Omental fat pad (tissue), 4 donors: ENCODE data around the gene AUTS2. TPM values are rescaled to one million over a fixed set of nuclear protein-coding genes. Genes with fewer than 3 reads are reported as not detected.

Source experiments
- ATAC-seq: fragments of 150-250 bp; one replicate; pipeline ENCODE4 v1.9.1; 2016; ENCODE audit warnings: mild to moderate bottlenecking, moderate library complexity; ENCODE audit not compliant: low FRiP score
- DNase-seq: peaks from one replicate; pipeline ENCODE4 v3.0.0-alpha.2; 2019; ENCODE audit warnings: low spot score
- total RNA-seq, 4 donors: library from RNA; depleted of rRNA; stranded (reverse); fragments of >200 nt; gene quantifications; one replicate each; pipeline ENCODE4 v1.1.0, GENCODE V29; 2016
- TF ChIP-seq, protein P1 (sequence below), 3 donors: fragments of 450-650 bp; IDR thresholded peaks; one replicate each; pipeline ENCODE4 v1.5.1; 2016 to 2017; ENCODE audit warnings: antibody characterized with exemption in 3 of 3, mild to moderate bottlenecking in 3 of 3, moderate library complexity in 2 of 3

AUTS2 gene
- total RNA-seq, 4 donors from 2014 or later, result 13.2 to 27.0 (median 21.2) TPM

GRCh38 chr7:69605070-69605469, 6.8 kb downstream of the AUTS2 start:
- TF ChIP-seq, protein P1, sequence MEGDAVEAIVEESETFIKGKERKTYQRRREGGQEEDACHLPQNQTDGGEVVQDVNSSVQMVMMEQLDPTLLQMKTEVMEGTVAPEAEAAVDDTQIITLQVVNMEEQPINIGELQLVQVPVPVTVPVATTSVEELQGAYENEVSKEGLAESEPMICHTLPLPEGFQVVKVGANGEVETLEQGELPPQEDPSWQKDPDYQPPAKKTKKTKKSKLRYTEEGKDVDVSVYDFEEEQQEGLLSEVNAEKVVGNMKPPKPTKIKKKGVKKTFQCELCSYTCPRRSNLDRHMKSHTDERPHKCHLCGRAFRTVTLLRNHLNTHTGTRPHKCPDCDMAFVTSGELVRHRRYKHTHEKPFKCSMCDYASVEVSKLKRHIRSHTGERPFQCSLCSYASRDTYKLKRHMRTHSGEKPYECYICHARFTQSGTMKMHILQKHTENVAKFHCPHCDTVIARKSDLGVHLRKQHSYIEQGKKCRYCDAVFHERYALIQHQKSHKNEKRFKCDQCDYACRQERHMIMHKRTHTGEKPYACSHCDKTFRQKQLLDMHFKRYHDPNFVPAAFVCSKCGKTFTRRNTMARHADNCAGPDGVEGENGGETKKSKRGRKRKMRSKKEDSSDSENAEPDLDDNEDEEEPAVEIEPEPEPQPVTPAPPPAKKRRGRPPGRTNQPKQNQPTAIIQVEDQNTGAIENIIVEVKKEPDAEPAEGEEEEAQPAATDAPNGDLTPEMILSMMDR (IDR thresholded peaks at IDR 0.05), result no peak
- DNase-seq, result no peak
- no peak for ATAC-seq

DNA sequence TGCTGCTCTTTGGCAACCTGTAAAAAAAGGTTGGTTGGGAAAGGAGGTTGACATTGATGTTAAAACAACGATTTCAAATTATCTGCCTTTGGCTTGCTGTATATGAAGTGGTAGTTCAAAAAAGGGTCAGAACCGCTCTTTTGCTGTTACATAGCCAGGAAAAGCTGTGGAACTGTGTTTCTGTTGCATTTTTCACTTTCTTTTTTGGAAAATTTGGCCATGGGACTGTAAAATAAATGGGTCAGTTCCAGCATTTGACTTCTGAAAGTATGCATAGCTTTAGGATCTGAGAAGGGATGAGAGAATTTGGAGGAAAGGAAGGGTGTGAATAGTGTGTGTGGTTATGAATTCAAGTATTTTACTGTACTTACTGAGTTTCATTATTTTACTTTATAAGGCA, 7.3 kb downstream of the AUTS2 start:
- TF ChIP-seq, protein P1 (IDR thresholded peaks at IDR 0.05), result no peak
- DNase-seq, result no peak
- ATAC-seq, result no peak

DNA sequence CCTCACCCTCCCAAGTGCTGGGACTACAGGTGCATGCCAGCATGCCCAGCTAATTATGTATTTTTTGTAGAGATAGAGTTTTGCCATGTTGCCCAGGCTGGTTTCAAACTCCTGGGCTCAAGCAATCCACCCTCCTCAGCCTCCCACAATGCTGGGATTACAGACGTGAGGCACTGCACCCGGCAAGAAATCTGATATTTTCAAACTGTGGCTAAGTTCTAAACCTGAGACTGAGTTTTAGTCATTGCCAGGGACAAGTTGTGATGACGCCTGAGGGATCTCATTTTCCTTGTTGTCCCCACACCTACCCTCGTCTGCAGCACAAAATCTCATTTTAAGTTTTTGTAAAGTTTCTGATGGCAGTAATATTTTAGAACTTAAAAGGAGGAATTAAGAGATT, 9.8 kb downstream of the AUTS2 start:
- DNase-seq (no peak), ATAC-seq (no peak)
- TF ChIP-seq, protein P1 (IDR thresholded peaks at IDR 0.05), result no peak

DNA sequence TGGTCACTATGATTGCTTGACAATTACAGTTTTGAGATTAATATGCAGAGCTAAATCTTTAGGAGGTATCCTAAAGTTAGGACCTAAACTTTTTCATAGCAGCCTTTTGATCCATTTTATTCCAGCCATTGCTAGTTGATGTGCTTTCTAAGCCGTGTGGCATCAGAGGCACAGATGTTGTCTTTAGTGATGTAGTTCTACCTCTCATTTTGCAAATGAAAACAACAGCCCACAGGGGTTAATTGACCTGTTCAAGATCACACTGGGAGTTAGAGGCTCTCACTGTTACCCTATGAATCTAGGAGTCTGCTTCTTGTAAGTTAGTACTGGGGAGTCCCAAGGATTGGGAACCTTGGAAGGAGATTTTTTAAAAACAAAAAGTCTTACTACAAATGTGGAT, 10.6 kb downstream of the AUTS2 start:
- TF ChIP-seq, protein P1 (IDR thresholded peaks at IDR 0.05), result no peak
- DNase-seq (no peak), ATAC-seq (no peak)

DNA sequence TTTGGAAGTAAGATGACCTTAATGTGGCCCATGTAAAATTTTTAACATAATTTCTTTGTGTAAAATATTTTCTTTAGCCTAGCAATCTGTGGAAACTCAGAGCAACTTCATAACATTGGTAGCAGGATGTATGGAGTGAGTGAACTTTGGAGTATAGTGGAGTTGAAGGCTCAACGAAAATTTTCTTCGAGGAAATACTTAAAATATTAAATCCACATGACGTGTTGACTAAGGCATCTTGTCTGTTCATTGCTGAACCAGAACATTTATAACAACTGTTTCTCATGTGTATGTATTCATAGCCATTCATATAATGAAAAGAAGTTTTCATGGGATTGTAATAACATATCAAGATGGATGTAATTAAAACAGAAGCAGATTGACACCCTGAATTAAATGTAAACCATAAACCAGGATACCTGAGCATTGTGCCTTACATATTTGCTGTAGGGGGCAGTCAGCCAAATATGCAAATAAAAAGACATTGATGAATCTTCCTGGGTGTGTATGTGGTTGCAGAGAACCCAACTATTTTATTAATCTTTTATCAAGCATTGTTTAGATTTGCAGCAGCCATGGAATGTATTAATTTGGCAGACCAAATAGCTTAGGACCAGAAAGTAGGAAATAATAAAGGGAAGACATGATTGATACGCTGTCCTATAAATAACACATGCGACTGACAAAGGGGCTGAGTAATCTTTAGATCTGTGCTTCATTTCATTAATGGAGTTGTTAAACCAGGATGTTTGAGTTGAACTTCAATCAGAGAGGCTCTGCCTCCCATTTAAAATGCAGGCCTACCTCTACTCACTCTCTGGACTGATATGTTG, 11.5 kb downstream of the AUTS2 start:
- ATAC-seq (no peak), DNase-seq (no peak)
- TF ChIP-seq, protein P1 (IDR thresholded peaks at IDR 0.05), result no peak

DNA sequence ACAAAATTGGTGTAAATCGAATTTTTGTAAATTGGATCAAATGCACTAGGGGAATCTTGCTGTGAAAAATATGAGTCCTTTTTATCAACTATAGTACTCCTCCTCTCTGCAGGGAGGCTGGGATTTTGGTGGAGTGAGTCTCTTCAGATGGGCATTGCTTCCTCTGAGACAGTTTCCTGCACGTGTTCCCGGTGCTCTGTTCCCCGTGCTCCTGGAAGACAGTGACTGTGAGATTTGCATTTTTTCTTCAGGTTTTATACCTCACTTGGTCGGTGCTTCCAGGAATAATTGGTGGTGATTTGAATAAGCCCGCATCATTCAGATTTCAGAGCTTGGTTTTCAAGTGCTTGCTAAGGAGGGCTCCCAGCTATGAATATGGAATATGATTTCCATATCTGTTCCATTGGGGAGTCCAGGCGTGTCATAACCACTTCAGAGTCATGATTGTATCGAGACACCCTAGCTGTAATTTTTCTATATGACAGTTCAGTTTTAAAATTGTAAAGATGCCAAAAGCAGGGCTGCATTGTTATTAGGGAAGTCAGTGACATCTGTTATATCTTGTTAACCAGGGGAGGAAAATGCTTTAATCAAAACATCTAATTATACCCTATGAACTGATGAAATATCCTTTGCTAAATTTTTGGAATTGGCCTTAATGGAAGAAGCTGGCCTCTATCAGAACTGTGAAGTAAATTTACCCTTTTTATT, 12.3 kb downstream of the AUTS2 start:
- TF ChIP-seq, protein P1 (IDR thresholded peaks at IDR 0.05), result no peak
- no peak for ATAC-seq
- DNase-seq, result no peak
